B cell (primary cell): ENCODE results near the gene DNMBP. TPM values are rescaled to one million over a fixed set of nuclear protein-coding genes. Genes with fewer than 3 reads are reported as not detected.

Experiments used
- ATAC-seq: fragments of 200-7000 bp; cut with Tn5 transposase; one replicate; pipeline ENCODE4 v1.10.0; 2021; ENCODE audit warnings: low read depth, mild to moderate bottlenecking, moderate number of reproducible peaks, moderate library complexity
- CTCF ChIA-PET: fragments of 350-600 bp; sonication (Branson Sonifier 250); formaldehyde crosslinking; loops from one replicate; lab custom pipeline; 2021; ENCODE audit warnings: antibody characterized with exemption, inconsistent platforms; lab: Charles Lee
- POLR2A ChIA-PET: fragments of 350-600 bp; sonication (Branson Sonifier 250); formaldehyde crosslinking; loops from one replicate; lab custom pipeline; 2021; ENCODE audit warnings: antibody characterized with exemption; lab: Charles Lee
- DNase-seq: peaks from one replicate; pipeline ENCODE4 v3.0.0; 2013
- H2AFZ ChIP-seq: 2 replicates; pipeline ENCODE4 v1.6.1; 2012; ENCODE audit warnings: mild to moderate bottlenecking, low read depth, low read length; ENCODE audit not compliant: insufficient read depth, poor library complexity, severe bottlenecking
- H3K27ac ChIP-seq, 2 donors: 1 replicate in 1 of 2; 2 replicates in 1 of 2; pipeline ENCODE4 v1.5.1; 2012 to 2013; ENCODE audit warnings: low read length in 2 of 2, mild to moderate bottlenecking in 2 of 2, moderate library complexity in 1 of 2
- H3K27me3 ChIP-seq, 4 experiments: fragments of 200-600 bp in 1 of 4; sonication (generic) in 1 of 4; replicated peaks in 1 of 4; 1 replicate in 2 of 4; 2 replicates in 2 of 4; pipeline versions ENCODE4 v1.6.1 to v1.7.0; 2013 to 2016; ENCODE audit warnings: low read length in 3 of 4, mild to moderate bottlenecking in 2 of 4, mixed read lengths in 1 of 4, moderate library complexity in 1 of 4; ENCODE audit not compliant: insufficient read depth in 4 of 4, control insufficient read depth in 3 of 4; ENCODE audit errors: control extremely low read depth in 1 of 4
- H3K36me3 ChIP-seq, 2 experiments: replicated peaks in 1 of 2; 1 replicate in 1 of 2; 2 replicates in 1 of 2; pipeline versions ENCODE4 v1.6.1 to v1.7.1; 2013; ENCODE audit warnings: low read length in 1 of 2; ENCODE audit not compliant: insufficient read depth in 2 of 2, control insufficient read depth in 1 of 2; ENCODE audit errors: control extremely low read depth in 1 of 2, extremely low read depth in 1 of 2
- H3K4me1 ChIP-seq, 2 donors: fragments of 200-600 bp in 1 of 2; sonication (generic) in 1 of 2; 1 replicate in 1 of 2; 2 replicates in 1 of 2; pipeline versions ENCODE4 v1.5.1 to v1.6.1; 2013 to 2017; ENCODE audit warnings: low read length in 2 of 2; ENCODE audit not compliant: control insufficient read depth in 2 of 2, insufficient read depth in 2 of 2
- H3K4me2 ChIP-seq: replicated peaks from 2 replicates; pipeline ENCODE3; 2012; ENCODE audit warnings: mild to moderate bottlenecking, low read depth, low read length; ENCODE audit not compliant: poor library complexity, severe bottlenecking
- H3K4me3 ChIP-seq, 5 experiments: fragments of 200-600 bp in 1 of 5; sonication (generic) in 1 of 5; 1 replicate in 3 of 5; 2 replicates in 2 of 5; pipeline versions ENCODE4 v1.5.1 to v1.7.0; 2011 to 2016; ENCODE audit warnings: low read length in 4 of 5, mild to moderate bottlenecking in 4 of 5, low read depth in 2 of 5, control low read depth in 1 of 5, moderate library complexity in 1 of 5; ENCODE audit not compliant: insufficient read depth in 1 of 5; ENCODE audit errors: control extremely low read depth in 1 of 5, extremely low read depth in 1 of 5
- H3K79me2 ChIP-seq: fragments of 200-600 bp; sonication (generic); one replicate; pipeline ENCODE4 v1.6.0; 2016; ENCODE audit warnings: low read length; ENCODE audit not compliant: control insufficient read depth, insufficient read depth
- H3K9ac ChIP-seq: fragments of 200-600 bp; sonication (generic); 2 replicates; pipeline ENCODE4 v1.6.1; 2017; ENCODE audit warnings: mild to moderate bottlenecking, low read length, moderate library complexity
- H3K9me3 ChIP-seq, 3 donors: one replicate each; pipeline versions ENCODE4 v1.6.1 to v1.7.1; 2013; ENCODE audit warnings: low read length in 2 of 3; ENCODE audit not compliant: control insufficient read depth in 2 of 3, insufficient read depth in 1 of 3; ENCODE audit errors: control extremely low read depth in 1 of 3
- H4K20me1 ChIP-seq: 2 replicates; pipeline ENCODE4 v1.6.0; 2012; ENCODE audit warnings: mild to moderate bottlenecking, low read length; ENCODE audit not compliant: insufficient read depth, control insufficient read depth, poor library complexity, severe bottlenecking
- H3K27ac Mint-ChIP-seq: one replicate; pipeline ENCODE4 v1.8.0; 2021; ENCODE audit warnings: mixed read lengths
- H3K27me3 Mint-ChIP-seq: one replicate; pipeline ENCODE4 v1.8.0; 2021; ENCODE audit warnings: mixed read lengths
- H3K4me1 Mint-ChIP-seq: one replicate; pipeline ENCODE4 v1.8.0; 2021; ENCODE audit warnings: mixed read lengths
- H3K4me3 Mint-ChIP-seq: one replicate; pipeline ENCODE4 v1.8.0; 2021; ENCODE audit warnings: mixed read lengths
- H3K9me3 Mint-ChIP-seq: one replicate; pipeline ENCODE4 v1.8.0; 2022; ENCODE audit warnings: mixed read lengths; ENCODE audit not compliant: insufficient read depth
- CTCF ChIP-seq: fragments of 200-600 bp; IDR thresholded peaks from one replicate; pipeline ENCODE4 v1.8.0; 2022; ENCODE audit warnings: antibody characterized with exemption, mild to moderate bottlenecking
- EZH2 ChIP-seq: IDR thresholded peaks from 2 replicates; pipeline ENCODE4 v1.6.1; 2012; ENCODE audit warnings: borderline replicate concordance, low read depth, mild to moderate bottlenecking, moderate library complexity, low read length; ENCODE audit not compliant: insufficient read depth, poor library complexity, severe bottlenecking
- WGBS: methylation state at CpG from one replicate; pipeline ENCODE4 v1.1.5; 2013; ENCODE audit warnings: missing lambda C conversion rate; ENCODE audit not compliant: insufficient coverage; 5-methylcytosine and 5-hydroxymethylcytosine counted together
- intact Hi-C: fragments of 100-400 bp; cut with micrococcal nuclease; formaldehyde crosslinking; loops from one replicate; pipeline ENCODE4 v1.10.0; 2022
- polyA plus RNA-seq: library from polyadenylated mRNA; depleted of rRNA; stranded (reverse); fragments of >200 nt; gene quantifications from 2 replicates; pipeline ENCODE4 v1.2.3, GENCODE V29; 2012
- total RNA-seq, 2 donors: library from RNA; stranded (reverse); fragments of 120-200 nt in 1 of 2; gene quantifications; 1 replicate in 1 of 2; 2 replicates in 1 of 2; pipeline versions ENCODE4 v1.2.3 to v1.2.4, GENCODE V29; 2013 to 2022

Gene DNMBP
- total and polyA plus RNA-seq, 2 donors (not counting 1 experiment from before 2014, with no cell fraction given) = 12.8 to 22.6 TPM

- Histone ChIP-seq H3K27me3 (no peaks in the 10 kb centered on the region), H3K4me2 (no peak overlapping the region), H3K4me3 (no peak overlapping the region), H3K9ac (no peak overlapping the region), H3K36me3 (no peaks in the 10 kb centered on the region), H2AFZ (no peak overlapping the region), H3K27ac (no peak overlapping the region), H4K20me1 (no peaks in the 10 kb centered on the region), H3K79me2 (no peaks in the 10 kb centered on the region), H3K4me1 (peaks cover 0 to 4% of the 10 kb centered on the region in 2 donors), H3K9me3 (no peaks in the 10 kb centered on the region)
- intact Hi-C loops = no loop called here
- WGBS = 98% methylated on average over 5 of the region's 7 CpGs
- DNase-seq (no peak), ATAC-seq (no peak)
- Mint-ChIP-seq H3K9me3 (no peaks in the 10 kb centered on the region), H3K4me1 (peaks cover 2% of the 10 kb centered on the region), H3K27ac (no peak overlapping the region), H3K4me3 (no peak overlapping the region), H3K27me3 (peaks cover 16% of the 10 kb centered on the region)
- ChIA-PET CTCF (interaction anchor here (1.1 to 18.9 kb wide), 2 partner anchors 118 to 187 kb away, joined by 4 to 525 read pairs; no protein-coding TSS in a partner anchor), POLR2A (no interaction called here)
- TF ChIP-seq CTCF (no peak), EZH2 (no peak)
Observed at GRCh38 chr10:100036850-100037249, 27.1 kb upstream of the DNMBP start.

- no peak for ATAC-seq
- POLR2A ChIA-PET = no interaction called here
- Histone ChIP-seq H3K9ac (no peak overlapping the region), H3K9me3 (peaks cover 0 to 4% (median 0%) of the 10 kb centered on the region in 3 donors), H3K4me2 (no peak overlapping the region), H4K20me1 (no peaks in the 10 kb centered on the region), H3K36me3 (no peaks in the 10 kb centered on the region), H3K4me3 (no peak overlapping the region), H3K4me1 (peaks cover 0 to 4% of the 10 kb centered on the region in 2 donors), H3K27ac (no peak overlapping the region), H2AFZ (no peak overlapping the region), H3K27me3 (no peaks in the 10 kb centered on the region), H3K79me2 (no peaks in the 10 kb centered on the region)
- DNase-seq = no peak
- TF ChIP-seq EZH2 (no peak), CTCF (no peak)
- intact Hi-C loops = no loop called here
- Mint-ChIP-seq H3K9me3 (no peaks in the 10 kb centered on the region), H3K4me1 (peaks cover 2% of the 10 kb centered on the region), H3K4me3 (no peak overlapping the region), H3K27ac (no peak overlapping the region), H3K27me3 (peaks cover 15% of the 10 kb centered on the region)
- CTCF ChIA-PET = interaction anchor here (0.7 to 2.5 kb wide), 4 partner anchors 12 to 188 kb away, joined by 3 to 17 read pairs (median 4); no protein-coding TSS in a partner anchor
- WGBS = no CpG with 5 or more reads among the region's 1 CpG
Observed at GRCh38 chr10:100033766-100034418, 24.1 kb upstream of the DNMBP start.
